HG02870 (cell line): Measurements from ENCODE around the gene ABCA7.

Experiments
- ATAC-seq: cut with Tn5 transposase; IDR thresholded peaks from one replicate; pipeline ENCODE4 v1.9.1; 2021; ENCODE audit warnings: mild to moderate bottlenecking, moderate library complexity; ENCODE audit not compliant: unreplicated experiment

The ABCA7 gene

DNA sequence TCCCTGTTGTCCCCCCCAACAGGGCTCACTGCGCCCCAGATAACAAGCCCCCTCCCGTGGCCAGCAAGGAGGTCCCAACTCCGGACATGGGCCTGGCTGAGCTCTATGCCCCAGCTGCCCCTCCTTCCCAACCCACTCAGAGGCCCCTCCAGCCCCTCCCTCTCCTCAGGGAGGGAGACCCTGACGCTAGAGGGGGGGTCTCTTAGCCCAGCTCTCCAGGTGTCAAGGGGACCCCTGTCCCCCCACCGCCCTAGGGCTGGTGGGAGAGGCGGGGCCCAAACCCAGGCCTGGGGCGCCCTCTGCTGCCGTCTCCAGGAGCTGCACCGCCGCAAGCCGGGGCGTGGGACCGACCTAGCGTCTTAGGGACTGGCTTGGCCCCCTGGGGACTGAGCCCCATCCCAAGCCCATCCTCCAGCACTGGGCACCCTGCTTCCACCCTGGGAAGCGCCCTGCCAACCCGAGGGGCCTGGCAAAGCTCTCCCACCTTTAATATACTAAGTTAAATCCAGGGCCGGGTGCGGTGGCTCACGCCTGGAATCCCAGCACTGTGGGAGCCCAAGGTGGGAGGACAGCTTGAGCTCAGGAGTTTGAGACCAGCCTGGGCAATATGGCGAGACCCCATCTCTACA lies 38.3 kb upstream of the ABCA7 start:
- ATAC-seq, result no peak

DNA sequence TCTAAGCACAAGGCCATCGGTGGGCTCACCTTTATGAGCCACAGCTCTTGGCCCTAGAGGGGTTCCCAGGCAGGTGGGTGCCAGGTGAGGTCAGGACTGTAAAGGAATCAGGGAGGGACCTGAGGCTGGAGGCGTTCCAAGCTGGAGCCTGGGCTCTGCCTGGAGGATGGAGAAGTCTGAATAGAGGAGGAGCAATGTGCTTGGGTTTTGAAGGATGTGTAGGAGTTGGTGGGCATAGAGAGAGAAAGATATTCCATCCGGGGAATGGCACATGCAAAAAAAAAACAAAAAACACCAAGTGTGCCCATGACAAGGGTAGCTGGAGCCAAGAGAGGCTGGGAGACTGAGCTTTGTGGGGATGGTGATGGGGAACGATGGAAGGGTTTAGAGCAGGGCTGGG lies 37.3 kb upstream of the ABCA7 start:
- ATAC-seq, result no peak

DNA sequence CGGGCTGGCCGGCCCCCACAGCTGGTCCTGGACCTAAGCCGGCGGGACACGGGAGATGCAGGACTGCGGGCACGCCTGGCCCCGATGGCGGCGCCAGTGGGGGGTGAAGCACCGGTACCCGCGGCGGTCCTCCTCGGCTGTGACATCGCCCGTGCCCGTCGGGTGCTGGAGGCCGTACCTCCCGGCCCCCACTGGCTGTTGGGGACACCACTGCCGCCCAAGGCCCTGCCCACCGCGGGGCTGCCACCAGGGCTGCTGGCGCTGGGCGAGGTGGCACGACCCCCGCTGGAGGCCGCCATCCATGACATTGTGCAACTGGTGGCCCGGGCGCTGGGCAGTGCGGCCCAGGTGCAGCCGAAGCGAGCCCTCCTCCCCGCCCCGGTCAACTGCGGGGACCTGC lies 36.6 kb upstream of the ABCA7 start:
- no peak for ATAC-seq

DNA sequence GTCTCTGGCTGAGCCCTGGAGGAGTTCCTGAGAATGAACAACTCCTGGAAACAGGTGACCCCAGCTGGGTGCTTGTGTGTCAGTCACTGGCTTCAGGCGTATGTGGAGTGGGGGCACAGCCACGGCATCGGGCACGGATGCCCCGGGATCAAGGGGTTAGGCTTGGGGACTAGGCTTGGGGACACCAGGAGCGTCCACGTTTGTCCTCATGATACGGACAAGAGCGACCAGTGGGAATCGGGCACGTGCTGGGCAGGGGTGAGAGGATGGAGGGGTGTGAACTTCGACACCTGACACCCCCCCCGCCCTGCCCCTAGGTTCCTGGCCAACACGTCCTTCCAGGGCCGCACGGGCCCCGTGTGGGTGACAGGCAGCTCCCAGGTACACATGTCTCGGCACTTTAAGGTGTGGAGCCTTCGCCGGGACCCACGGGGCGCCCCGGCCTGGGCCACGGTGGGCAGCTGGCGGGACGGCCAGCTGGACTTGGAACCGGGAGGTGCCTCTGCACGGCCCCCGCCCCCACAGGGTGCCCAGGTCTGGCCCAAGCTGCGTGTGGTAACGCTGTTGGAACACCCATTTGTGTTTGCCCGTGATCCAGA lies 35.6 kb upstream of the ABCA7 start:
- no peak for ATAC-seq

DNA sequence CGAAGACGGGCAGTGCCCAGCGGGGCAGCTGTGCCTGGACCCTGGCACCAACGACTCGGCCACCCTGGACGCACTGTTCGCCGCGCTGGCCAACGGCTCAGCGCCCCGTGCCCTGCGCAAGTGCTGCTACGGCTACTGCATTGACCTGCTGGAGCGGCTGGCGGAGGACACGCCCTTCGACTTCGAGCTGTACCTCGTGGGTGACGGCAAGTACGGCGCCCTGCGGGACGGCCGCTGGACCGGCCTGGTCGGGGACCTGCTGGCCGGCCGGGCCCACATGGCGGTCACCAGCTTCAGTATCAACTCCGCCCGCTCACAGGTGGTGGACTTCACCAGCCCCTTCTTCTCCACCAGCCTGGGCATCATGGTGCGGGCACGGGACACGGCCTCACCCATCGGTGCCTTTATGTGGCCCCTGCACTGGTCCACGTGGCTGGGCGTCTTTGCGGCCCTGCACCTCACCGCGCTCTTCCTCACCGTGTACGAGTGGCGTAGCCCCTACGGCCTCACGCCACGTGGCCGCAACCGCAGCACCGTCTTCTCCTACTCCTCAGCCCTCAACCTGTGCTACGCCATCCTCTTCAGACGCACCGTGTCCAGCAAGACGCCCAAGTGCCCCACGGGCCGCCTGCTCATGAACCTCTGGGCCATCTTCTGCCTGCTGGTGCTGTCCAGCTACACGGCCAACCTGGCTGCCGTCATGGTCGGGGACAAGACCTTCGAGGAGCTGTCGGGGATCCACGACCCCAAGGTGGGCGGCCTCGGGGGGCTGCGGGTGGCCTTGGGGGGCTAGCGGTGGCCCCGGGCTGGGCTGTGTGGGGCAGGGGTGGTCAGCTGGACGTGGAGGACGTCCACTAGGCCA lies 34.9 kb upstream of the ABCA7 start:
- ATAC-seq, result no peak

DNA sequence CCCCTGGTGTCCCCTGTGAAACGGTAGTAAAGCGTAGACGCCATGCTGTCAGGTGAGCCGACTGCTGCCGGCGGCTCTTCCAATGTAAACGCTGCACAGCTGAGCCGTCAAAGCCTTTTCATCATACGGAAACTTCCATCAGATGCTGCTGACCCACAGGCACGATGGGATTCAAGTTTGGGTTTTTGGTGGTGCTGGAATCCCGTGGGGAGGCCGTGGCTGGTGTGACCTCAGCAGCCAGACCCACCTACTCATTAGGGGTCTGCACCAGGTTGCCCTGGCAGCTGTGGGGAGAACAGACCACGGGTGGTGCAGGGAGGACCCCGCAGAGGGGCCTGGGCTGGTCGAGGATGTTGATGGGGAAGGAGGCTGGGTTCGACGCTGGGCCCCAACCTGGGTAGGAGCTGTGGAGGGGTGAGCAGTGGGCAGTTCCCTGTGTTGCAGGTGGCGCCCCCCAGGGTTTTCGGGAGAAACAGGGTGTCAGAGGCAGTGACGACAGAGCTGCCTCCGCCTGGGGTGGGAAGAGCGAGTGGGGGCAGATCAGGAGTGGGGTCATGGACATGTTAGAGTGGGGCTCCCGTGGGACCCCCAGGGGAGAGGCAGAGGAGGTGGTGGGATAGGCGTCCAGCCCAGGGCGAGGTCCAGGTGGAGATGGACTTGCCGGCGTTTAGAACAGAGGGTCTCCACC lies 33.1 kb upstream of the ABCA7 start:
- ATAC-seq, result no peak

DNA sequence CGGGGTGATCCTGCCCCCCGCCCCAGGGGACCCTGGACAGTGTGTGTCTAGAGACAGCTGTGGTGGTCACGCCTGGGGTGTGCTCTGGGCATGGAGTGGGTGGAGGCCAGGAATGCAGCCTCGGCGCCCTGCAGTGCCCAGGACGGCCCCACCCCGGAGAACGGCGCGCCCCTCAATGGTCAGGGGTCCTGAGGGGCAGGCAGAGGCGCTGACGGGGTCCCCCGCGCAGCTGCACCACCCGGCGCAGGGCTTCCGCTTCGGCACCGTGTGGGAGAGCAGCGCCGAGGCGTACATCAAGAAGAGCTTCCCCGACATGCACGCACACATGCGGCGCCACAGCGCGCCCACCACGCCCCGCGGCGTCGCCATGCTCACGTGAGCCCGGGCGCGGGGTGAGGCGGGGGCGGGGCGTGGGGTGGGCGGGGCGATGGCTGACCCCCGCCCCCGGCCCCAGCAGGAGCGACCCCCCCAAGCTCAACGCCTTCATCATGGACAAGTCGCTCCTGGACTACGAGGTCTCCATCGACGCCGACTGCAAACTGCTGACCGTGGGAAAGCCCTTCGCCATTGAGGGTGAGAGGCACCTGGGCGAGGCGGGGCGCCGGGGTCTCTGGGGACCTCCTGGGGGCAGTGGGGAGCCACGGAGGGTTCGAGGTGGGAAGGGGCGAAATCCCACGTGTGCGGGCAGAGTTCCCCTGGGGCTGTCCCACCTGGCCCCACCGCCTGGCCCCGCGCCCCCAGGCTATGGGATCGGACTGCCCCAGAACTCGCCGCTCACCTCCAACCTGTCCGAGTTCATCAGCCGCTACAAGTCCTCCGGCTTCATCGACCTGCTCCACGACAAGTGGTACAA lies 32.3 kb upstream of the ABCA7 start:
- ATAC-seq, result no peak

DNA sequence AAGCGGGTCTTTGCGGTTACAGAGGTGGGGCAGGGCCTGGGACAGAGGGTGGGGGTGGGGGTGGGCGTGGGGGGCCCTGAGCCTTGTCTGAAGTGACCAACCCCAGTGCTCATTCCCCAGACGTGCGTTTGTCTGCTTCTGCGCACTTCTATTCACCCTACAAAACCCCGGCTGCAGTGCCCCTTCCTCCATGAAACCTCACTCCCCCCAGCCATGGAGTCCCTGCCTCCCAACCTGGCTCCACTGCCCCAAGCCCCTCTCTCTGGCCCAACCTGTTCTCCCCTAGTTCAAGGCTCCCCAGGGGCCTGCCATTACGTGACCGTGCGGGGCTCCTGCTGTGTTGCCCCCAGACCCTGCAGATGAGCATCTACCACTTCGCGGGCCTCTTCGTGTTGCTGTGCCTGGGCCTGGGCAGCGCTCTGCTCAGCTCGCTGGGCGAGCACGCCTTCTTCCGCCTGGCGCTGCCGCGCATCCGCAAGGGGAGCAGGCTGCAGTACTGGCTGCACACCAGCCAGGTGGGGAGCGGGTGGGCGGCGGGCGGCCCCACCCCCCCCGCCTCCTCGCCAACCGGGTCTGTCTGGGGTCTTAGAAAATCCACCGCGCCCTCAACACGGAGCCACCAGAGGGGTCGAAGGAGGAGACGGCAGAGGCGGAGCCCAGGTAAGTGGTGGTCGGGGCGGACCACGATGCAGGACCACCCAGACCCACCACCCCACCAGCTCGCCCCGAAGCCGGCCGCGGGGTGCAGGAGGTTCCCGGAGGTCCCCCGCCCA lies 31.5 kb upstream of the ABCA7 start:
- no peak for ATAC-seq

DNA sequence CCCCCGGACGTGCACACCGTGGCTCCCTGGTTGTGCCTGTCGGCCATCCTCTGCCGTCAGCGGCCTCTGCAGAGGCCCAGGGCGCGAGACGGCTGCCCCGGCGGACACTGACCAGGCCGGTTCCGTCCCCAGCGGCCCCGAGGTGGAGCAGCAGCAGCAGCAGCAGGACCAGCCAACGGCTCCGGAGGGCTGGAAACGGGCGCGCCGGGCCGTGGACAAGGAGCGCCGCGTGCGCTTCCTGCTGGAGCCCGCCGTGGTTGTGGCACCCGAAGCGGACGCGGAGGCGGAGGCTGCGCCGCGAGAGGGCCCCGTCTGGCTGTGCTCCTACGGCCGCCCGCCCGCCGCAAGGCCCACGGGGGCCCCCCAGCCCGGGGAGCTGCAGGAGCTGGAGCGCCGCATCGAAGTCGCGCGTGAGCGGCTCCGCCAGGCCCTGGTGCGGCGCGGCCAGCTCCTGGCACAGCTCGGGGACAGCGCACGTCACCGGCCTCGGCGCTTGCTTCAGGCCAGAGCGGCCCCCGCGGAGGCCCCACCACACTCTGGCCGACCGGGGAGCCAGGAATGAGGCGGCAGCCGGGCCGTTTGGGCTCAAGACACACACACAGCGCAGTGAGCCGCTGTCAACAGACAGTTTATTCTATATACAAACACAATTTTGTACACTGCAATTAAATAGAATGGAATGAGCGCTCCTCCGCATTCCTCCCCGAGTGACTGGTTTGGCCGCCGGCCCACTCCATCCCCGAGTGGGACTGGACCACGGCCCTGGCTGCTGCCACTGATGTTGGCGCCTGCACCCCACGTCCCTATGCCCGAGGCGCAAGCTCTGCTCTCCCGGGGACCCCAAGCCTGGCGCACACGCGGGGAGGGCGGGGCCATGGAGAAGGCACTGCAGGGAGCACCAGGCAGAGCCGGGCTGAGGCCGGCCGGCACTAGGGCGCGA lies 30.6 kb upstream of the ABCA7 start:
- no peak for ATAC-seq

DNA sequence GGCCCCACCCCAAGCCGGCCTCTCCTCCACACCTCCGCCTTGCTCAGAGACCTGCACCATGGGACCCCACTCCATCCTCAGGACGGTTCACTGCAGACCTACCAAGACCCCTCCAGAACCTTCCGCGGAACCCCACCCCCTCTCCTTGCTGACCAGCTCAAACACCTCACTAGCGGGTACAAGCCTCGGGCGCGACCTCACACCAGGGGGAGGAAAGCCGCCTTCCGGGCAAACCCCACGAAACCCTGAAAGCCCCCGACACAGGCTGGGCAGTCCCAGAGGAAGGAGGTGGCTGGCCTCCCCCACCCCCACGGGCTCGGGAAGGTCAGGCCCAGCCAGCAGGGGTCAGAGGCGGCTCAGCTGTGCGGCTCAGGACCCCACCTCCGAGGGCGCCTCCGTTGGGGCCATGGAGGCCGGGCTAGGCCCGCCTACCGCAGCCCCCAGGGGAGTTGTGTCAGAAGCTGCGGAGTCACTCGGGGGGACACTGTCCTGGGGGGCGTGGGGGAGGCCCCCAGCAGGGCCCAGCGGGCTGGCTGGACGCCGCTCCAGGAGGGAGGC lies 29.8 kb upstream of the ABCA7 start:
- ATAC-seq, result no peak

DNA sequence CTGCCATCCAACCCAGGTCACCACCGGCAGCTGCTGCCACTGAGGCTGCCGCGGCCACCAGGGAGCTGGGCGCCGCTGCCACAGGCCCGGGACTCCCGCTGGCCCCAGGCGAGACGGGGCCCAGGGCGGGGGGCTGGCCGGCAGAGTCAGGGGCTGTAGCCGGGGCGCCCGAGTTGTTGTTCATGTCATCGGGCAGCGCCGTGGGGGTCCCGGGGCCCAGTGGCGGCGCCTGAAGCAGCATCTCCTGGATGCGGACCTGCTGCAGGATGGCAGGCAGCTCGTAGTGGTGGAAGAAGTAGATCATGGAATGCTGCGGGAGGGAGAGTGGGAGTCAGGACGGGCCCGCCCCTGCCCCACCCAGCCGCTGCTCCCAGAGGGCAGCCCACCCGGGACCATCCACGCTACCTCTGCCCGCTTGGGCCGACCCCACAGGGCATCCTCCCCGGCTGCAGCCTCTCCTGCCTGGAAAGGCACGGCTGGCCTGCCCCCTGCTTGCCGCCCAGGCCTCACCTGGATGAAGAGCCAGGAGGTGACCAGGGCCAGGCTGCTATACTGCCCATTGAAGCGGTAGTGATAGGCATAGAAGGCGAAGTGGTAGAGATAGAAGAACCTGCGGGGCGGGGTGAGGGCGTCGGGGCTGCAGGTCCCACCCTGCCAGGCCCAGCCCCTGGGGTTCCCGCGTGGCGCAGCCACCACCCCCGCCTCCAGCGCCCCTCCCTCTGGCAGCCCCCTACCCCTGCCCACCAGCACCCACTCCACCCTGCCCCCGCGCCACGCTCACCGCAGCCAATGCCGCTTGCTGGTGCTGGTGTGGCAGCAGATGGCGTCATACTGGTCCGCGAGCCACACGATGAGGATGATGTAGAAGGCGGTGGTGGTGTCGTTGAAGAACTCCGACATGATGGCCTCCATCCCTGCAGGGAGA lies 29.1 kb upstream of the ABCA7 start:
- ATAC-seq, result no peak

DNA sequence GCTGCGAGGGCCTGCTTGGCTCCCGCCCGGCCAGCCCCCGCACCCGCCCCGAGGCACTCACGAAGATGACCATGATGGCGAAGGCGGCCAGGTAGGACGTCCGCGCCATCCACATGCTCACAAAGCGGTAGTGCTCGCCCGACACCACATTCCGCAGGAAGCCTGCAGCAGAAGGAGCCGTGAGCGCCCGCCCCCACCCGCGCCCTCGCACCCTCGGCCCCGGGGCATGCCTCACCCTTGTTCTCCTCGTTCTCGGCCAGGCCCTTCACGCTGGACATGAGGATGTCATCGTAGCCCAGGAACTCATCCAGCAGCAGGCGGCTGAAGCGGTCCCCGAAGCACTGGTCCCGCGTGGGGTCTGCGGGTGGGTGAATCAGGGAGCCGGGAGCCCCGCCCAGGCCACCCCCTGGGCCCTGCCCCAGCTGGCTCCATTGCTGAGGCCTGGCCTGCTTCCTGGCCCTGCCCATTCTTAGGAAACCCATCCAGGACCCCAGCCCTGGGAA lies 28.0 kb upstream of the ABCA7 start:
- ATAC-seq, result no peak

DNA sequence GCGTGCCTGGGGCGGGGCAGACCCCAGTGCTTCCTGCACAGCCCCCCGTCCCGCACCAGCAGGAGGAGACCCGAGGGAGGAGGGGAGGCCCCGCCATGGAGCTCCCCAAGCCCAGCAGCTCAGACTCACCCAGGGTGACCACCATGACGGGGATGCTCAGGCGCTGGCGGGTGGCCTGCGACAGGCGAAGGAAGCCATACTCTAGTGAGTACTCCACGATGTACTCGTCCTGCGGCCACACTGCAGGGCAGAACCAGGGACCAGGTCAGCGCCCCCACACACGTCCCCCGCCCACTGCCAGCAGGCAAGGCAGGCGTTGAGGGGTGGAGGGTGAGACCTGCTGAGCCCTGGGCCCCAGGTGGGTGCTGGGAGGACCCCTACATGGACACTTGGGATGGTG lies 27.6 kb upstream of the ABCA7 start:
- no peak for ATAC-seq

DNA sequence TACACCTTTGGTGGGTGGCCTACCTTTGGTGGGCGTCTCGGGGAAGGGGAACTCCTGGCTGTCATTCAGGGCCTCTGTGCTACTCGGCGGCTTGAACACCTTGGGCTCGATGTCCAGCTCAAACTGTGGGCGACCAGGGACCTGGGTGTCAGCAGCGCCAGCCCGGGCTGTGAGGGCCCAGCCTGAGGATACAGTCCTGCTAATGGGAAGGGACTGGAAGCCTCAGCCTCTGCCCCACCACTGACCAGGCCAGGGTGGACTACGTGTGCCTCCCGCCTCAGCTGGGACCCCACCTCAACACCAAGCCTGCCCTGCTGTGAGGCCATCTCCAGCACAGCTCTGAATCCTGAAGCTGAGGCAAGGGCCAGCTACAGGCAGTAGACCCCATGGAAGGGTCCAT lies 26.7 kb upstream of the ABCA7 start:
- ATAC-seq, result no peak

DNA sequence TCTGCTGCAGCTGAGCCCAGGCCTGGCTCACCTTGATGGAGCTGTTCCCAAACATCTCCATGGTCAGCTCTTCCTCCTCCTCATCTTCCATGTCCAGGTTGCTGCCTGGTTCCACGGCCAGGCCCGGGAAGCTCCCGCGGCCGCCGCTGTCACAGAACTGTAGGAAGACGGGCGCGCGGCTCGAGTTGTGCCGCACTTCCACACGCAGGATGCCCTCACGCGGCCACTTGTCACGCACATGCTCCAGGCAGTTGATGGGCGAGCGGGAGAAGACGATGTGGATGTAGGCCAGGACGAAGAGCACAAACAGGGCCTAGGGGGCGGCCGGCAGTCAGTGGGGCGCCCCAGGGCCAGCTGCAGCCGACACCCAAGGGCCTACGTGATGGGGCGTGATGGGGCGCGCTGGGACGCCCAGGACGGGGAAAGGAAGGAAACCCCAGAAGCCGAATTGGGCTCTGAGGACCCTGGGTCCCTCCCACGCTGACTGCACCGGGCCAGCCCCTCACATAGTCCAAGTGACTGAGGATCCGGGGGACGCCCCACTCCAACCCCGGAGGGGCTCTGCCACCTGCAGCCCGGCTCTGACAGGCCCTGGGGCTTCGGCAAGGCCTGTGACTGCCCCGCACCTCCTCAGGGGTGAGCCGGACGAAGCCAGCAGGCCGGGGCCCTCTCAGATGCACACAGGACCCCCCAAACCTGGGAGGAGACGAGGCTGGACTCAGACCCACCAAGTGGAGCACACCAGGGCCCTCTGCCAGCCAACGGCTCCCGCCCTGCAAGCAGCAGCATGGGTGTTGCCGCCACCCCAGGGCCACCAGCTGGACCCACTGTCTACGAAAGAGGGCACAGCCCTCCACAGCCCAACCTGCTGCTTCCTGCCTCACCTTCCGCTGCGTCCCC lies 25.5 kb upstream of the ABCA7 start:
- ATAC-seq, result no peak

DNA sequence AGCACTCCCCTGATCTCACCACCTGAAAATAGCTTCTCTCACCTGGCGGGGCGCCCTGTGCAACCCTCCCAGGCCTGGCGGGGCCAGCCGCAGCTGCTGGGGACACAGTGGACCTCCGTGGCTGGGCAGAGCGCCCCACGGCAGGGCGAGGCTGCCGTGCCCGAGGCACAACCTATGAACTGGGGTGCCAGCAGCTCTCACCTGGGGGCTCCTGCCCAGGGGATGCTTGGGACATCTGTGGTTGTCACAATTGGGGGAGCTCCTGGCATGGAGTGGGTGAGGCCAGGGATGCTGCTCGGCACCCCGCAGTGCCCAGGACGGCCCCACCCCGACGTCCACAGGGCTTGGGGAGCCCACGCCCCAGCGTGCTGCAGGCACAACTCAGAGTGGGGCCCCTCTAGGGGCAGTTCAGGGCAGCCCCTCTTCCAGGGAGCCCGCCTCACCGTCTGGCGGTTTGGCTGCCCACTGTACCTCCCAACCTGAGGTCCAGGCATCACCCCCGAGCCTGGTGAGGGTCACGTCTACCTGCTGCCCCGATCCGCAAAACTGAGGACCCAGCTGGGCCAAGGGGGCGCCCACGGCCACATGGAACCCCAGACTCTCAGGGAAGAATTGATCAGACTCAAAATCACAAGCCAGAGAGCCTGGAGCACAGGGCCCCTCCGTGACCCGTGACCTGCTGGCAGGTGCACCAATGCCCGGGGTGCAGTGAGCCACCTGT lies 24.7 kb upstream of the ABCA7 start:
- no peak for ATAC-seq
